H7 (cell line): ENCODE measurements around the gene FXYD3. TPM values are rescaled to one million over a fixed set of nuclear protein-coding genes. Genes with fewer than 3 reads are reported as not detected.

Experiments used
- DNase-seq: peaks from one replicate; pipeline ENCODE4 v3.0.0; 2012
- H3K27me3 ChIP-seq: 2 replicates; pipeline ENCODE4 v1.6.0; 2011; ENCODE audit warnings: mild to moderate bottlenecking, low read length; ENCODE audit not compliant: control insufficient read depth, insufficient read depth
- H3K36me3 ChIP-seq: replicated peaks from 2 replicates; pipeline ENCODE4 v1.5.1; 2011; ENCODE audit warnings: low read length; ENCODE audit not compliant: control insufficient read depth, insufficient read depth
- H3K4me3 ChIP-seq: 2 replicates; pipeline ENCODE4 v1.5.1; 2011; ENCODE audit warnings: low read depth, mild to moderate bottlenecking, control low read depth, low read length, moderate library complexity; ENCODE audit not compliant: insufficient read depth
- total RNA-seq: library from RNA; depleted of rRNA; stranded (reverse); fragments of >200 nt; shearing (Covaris generic); gene quantifications from 2 replicates; pipeline ENCODE4 v1.2.3, GENCODE V29; 2014

The FXYD3 gene
- total RNA-seq, 1 experiment from 2014 or later = not detected

DNA sequence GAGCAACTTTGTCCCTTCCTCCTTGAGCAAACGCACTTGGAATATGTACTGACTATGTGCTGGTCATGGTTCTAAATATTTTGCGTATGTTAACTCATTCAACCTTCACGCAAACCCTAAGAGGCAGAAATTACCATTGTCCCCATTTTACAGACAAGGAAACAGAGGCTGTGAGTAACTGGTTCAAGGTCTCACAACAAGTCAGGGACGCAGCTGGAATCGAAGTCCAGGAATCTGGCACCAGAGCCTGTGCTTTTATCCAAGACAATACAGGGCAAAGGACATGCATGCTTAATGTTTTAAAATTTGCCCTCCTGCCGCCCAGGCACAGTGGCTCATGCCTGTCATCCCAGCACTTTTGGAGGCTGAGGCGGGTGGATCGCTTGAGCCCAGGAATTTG, 44.0 kb downstream of the FXYD3 start:
- H3K27me3 ChIP-seq = no peaks in the 10 kb centered on the region
- H3K4me3 ChIP-seq = no peak overlapping the region
- H3K36me3 ChIP-seq = peaks cover 38% of the 10 kb centered on the region
- DNase-seq = no peak

DNA sequence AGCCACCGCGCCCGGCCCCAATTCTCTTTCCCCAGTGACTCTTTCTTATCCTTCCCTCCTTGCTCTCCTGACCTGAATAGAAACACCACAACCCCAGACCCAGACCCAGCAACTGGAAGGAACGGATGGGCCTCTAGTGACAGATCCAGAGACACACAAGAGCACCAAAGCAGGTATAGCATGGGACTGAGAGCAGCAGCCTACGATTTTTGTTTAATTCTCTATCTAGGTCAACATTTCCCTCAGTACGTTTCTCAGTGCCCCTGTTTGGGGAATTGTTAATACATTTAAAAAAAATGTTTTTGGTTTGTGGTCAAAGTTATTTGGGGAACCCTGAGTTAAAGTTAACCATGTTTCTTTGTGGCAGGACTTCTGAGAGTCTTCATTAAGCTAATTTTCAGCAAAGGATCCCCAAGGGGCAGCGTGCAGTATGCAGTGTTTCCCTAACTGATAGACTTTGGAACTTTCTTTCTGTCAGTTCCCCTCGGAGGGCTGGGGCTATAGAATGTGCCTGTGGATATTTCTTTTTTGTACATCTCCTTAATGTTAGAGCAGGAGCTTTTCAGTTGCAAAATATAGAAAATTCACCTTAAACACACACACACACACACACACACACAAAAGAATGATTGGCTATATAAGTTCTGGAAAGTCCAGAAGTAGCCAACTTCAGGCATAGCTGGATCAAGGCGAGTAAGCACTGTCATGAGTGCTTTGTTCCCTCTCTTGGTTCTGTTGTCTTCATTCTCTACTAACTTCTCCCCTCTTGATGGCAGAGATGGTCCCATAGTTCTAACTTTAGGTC, 45.2 kb downstream of the FXYD3 start:
- Histone ChIP-seq H3K36me3 (peaks cover 43% of the 10 kb centered on the region), H3K4me3 (no peak overlapping the region), H3K27me3 (no peaks in the 10 kb centered on the region)
- no peak for DNase-seq

DNA sequence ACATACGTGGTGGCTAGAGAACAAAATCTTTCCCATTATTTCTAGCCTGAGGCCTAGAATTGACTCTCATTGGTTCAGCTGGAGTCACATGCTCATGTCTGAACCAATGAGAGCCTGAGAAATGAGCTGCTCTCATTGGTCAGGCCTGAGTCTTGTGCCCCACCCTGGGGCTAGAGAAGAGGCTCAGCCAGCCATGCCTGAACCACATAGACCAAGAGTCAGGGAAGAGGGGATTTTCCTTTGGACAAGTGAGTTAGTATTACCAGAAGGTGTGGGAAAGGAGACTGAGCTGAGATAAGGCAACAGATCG, 45.8 kb downstream of the FXYD3 start:
- no peak for DNase-seq
- Histone ChIP-seq H3K4me3 (no peak overlapping the region), H3K27me3 (no peaks in the 10 kb centered on the region), H3K36me3 (peaks cover 46% of the 10 kb centered on the region)

DNA sequence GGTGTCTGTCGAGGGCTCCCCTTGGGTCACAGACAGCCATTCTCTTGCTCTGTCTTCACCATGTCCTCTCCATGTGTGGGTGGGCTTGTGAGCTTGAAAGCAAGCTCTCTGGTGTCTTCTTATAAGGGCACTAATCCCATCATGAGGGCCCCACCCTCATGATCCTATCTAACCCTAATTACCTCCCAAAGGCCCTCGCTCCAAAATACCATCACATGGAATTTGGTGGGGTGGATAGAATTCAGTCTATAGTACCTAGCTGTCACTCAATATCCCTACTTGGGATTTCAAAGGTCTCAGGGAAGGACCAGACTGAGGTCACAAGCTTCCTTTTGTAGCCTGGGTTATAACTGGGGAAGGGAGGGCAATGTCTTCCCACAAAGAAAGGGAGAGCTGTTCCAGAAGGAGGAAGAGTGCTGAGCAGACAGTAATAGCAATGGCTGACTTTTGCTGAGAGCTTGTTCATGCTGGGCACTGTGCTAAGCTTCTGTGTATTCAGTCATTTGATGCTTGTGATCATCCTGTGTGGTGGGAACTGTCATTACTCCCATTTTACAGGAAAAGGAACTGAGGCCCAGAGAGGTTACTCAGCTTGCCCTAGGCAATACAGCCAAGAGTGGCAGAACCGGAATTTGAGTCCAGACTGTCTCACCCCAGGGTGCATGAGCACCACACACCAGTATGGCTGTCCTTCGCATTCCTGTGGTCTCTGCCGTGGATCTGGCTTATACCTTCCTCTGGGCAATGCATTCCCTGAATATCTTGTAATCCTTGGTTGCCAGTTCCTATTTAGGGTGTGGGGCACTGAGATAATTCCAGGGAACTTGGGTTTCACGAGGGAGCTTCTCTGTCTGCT, 47.1 kb downstream of the FXYD3 start:
- peaks cover 49% of the 10 kb centered on the region for H3K36me3 ChIP-seq
- DNase-seq = no peak
- no peaks in the 10 kb centered on the region for H3K27me3 ChIP-seq
- no peak overlapping the region for H3K4me3 ChIP-seq

DNA sequence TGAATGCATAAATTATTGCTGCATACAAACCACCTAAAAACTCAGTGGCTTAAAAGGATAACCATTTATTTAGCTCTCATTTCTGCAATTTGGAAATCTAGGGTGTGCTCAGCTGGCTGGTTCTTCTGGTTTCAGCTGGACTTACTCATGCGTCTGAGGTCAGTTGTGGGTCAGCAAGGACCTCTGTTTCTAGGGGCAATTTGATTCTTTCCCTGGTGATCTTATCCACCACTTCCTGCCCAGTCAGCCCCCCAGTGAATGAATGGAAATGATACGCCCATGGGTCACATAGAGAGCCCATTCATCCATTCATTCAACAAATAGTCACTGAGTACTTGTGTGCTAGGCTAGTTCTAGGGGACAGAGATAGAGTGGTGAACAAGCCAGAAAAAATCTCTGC, 48.8 kb downstream of the FXYD3 start:
- Histone ChIP-seq H3K36me3 (peaks cover 38% of the 10 kb centered on the region), H3K27me3 (no peaks in the 10 kb centered on the region), H3K4me3 (no peak overlapping the region)
- DNase-seq = no peak

DNA sequence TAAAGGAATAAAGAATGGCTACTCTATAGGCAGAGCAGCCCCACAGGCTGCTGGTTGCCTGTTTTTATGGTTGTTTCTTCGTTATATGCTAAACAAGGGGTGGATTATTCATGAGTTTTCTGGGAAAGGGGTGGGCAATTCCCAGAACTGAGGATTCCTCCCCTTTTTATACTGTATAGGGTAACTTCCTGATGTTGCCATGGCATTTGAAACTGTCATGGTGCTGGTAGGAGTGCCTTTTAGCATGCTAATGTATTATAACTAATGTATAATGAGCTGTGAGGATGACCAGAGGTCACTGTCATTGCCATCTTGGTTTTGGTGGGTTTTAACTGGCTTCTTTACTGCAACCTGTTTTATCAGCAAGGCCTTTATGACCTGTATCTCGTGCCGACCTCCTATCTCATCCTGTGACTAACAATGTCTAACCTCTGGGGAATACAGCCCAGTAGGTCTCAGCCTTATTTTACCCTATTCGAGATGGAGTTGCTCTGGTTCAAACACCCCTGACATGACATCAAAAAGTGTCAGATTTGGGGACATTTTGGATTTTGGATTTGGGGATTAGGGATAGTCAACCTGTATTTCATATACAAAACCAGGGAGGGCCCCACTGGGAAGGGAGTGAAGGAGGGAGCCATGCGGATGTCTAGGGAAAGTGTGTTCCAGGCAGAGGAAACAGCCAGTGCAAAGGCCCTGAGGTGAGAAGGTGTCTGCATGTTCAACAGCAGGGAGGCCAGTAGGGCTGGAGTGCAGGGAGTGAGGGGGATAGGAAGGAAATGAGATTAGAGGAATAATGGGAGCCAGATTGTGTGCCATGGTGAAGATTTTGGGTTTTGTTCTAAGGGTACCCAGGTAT, 49.8 kb downstream of the FXYD3 start:
- Histone ChIP-seq H3K36me3 (peaks cover 37% of the 10 kb centered on the region), H3K4me3 (no peak overlapping the region), H3K27me3 (no peaks in the 10 kb centered on the region)
- no peak for DNase-seq

DNA sequence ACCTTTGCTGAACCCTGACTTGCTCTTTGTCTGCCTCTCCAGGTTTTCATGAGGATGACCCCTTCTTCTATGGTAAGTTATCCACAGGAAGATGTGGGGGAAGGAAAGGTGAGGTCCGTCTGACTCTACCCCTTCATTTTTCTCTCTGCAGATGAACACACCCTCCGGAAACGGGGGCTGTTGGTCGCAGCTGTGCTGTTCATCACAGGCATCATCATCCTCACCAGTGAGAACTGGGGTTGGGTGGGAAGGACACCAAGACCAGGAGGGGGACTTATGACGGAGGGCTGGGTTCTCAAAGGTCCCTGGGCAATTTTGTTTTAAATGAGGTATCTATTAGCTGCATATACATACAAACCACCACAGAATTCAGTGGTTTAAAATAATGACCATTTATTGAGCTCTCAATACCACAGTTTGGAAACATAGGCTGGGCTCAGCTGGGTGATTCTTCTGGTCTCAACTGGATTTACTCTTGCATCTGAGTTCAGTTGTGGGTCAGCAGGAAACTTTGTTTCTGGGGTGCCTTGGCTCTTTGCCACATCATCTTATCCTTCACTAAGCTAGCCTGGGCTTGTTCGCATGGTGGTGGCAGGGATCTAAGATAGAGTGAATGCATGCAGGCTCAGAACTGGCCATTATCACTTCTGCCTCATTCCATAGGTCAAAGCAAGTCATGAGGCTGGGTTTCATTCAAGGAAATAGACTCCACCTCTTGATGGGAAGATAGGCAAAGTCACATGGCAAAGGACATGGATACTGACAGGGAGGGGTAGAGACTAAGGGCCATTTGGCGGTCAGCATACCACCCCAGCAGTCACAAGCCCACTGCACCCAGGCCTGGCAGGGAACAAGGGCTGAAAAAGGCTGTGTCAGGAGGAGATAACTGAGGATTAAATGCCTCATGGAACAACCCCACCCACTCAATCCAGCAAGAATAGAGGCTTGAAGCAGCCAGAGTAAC, 50.8 kb downstream of the FXYD3 start:
- Histone ChIP-seq H3K36me3 (peaks cover 33% of the 10 kb centered on the region), H3K4me3 (no peak overlapping the region), H3K27me3 (no peaks in the 10 kb centered on the region)
- no peak for DNase-seq

DNA sequence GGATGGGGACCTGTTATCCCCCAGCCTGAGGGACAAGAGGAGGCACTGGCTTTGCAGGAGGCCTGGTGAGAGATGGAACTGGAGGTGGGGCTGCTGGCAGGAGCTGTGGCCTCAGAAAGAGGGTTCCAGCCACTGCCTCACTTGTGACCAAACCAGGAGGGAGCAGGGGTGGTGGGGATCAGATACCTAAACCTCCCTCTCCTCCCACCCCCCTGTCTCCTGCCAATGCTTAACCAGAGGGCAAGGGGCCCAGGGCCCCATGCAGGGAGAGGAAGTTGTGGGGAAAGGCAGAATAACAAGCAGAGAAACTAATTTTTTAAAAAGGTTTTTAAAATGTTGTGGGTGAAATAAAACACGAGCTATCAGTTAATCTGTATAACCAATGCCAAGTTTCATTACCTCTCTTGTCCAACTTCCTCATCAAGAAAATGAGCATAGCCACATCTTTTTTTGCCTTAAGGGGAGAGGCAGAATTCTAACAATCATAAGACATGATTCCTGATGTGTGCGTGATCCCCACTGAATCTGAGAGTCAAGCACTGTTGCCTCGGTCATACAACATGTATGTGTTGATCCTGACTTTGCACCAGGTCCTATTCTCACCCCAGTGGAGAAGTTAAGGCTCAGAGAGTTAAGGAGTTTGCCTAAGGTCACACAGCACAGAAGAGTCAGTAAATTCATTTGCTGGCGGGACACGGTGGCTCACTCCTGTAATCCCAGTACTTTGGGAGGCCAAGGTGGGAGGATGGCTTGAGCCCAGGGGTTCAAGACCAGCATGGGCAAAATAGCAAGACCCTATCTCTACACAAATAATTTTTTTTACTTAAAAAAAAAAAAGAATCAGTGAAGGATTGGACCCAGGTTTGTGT, 51.9 kb downstream of the FXYD3 start:
- peaks cover 27% of the 10 kb centered on the region for H3K36me3 ChIP-seq
- DNase-seq = no peak
- no peak overlapping the region for H3K4me3 ChIP-seq
- no peaks in the 10 kb centered on the region for H3K27me3 ChIP-seq

DNA sequence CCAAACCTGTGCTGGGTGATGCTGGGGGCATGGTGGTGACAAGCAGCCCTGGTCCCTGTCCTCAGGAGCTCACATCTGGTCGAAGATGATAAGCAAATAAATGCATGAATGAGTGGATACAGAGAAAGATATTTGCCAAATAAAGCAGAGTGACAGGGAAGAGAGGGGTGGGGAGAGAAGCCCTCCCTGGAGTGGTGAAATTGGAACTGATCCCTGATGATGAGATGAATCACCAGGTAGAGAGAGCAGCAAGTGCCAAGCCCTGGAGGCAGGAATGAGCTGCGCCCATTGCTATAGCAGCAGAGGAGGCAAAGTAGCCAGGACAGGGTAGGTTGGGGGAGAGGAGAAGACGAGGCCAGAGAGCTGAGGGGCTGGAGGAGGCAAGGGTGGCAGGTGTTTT, 52.6 kb downstream of the FXYD3 start:
- Histone ChIP-seq H3K27me3 (no peaks in the 10 kb centered on the region), H3K36me3 (peaks cover 24% of the 10 kb centered on the region), H3K4me3 (no peak overlapping the region)
- DNase-seq = no peak

DNA sequence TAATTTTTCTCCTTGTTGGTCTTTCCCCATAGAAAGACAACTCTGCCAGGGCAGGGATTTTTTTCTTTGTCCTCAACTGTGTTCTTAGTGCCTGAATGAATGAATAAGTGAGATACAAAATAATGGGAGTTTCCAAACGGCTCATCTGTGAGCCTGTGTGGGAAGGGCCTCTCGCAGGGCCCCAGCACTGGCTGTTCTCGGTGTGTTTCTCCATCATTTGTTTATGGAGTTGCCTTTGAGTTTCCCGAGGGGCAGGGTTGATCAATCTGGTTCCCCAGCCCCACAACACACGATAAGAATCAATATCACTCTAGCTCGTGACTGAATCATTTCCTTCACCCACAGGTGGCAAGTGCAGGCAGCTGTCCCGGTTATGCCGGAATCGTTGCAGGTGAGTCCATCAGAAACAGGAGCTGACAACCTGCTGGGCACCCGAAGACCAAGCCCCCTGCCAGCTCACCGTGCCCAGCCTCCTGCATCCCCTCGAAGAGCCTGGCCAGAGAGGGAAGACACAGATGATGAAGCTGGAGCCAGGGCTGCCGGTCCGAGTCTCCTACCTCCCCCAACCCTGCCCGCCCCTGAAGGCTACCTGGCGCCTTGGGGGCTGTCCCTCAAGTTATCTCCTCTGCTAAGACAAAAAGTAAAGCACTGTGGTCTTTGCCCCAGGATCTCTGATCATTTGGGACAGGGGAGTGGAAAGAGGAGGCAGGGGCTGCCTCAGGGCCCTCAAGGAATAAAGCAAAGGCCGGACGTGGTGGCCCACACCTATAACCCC, 53.8 kb downstream of the FXYD3 start:
- DNase-seq = no peak
- H3K36me3 ChIP-seq = peaks cover 18% of the 10 kb centered on the region
- no peaks in the 10 kb centered on the region for H3K27me3 ChIP-seq
- H3K4me3 ChIP-seq = no peak overlapping the region

DNA sequence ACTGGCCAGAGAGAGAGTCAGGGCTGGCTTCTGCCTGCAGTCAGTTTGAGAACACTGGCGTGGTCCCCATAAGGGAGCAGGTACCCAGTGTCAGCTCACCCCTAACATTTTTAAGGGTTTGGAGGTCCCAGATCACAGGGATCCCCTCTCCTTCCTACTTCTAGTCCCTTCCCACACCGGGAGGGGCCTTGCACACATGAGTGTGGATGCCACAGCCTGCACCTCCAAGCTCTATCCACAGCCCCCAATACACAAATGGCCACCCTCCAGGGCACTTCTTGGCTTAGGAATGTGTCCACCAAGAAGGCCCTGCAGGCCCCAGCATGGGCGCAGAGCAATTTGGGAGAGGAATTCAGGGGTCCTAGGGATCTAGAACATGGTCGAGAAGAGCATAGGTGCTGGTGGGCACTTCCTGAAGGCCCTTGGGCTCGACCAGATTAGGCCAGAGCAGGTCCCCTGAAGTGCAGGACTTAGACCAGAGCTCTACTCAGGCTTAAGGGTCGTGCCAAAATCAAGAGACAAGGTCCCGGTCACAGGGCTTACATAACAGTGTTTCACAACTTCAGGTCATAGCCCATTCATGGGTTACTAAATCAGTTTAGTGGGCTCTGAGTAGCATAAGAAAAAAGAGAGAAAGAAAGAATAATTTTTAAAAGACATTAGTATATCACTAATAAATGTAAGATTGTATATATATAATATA, 54.9 kb downstream of the FXYD3 start:
- H3K4me3 ChIP-seq = no peak overlapping the region
- no peaks in the 10 kb centered on the region for H3K27me3 ChIP-seq
- no peak for DNase-seq
- H3K36me3 ChIP-seq = peaks cover 13% of the 10 kb centered on the region

DNA sequence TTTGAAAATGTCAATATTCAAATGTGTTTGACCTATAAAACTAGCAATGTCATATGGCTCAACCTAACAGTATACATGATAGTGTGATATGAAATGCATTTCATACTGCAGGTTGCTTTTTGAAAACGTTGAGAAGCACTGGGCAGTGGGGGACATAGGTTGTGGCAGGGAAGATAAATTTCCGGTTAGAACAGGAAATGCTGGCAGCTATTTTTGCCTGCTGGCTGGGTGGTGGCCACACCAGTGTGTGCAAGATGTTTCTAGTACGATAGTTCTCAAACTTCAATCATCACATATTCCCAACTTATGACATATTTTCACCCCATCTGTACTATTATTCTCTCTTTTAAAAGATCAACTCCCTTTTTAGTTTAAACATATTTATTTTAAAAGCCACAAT, 56.1 kb downstream of the FXYD3 start:
- no peak overlapping the region for H3K4me3 ChIP-seq
- H3K36me3 ChIP-seq = peaks cover 5% of the 10 kb centered on the region
- no peaks in the 10 kb centered on the region for H3K27me3 ChIP-seq
- DNase-seq = no peak
